Spleen (tissue), 11 donors: ENCODE results near the gene CCDC3. TPM values are rescaled to one million over a fixed set of nuclear protein-coding genes. Genes with fewer than 3 reads are reported as not detected.

Experiments
- DNase-seq: peaks from one replicate; pipeline ENCODE4 v3.0.0-alpha.2; 2020
- H3K27ac ChIP-seq, 8 donors: fragments of 200-600 bp; sonication (generic) in 7 of 8; 1 replicate in 4 of 8; 2 replicates in 4 of 8; pipeline versions ENCODE4 v1.5.0 to v1.8.0; 2016 to 2021; ENCODE audit warnings: inconsistent platforms in 4 of 8, mild to moderate bottlenecking in 4 of 8, moderate library complexity in 1 of 8
- H3K27me3 ChIP-seq, 7 donors: fragments of 200-600 bp; sonication (generic) in 6 of 7; replicated peaks in 1 of 7; 1 replicate in 4 of 7; 2 replicates in 3 of 7; pipeline versions ENCODE4 v1.5.0 to v1.8.0; 2016 to 2021; ENCODE audit warnings: inconsistent platforms in 3 of 7, mild to moderate bottlenecking in 1 of 7
- H3K36me3 ChIP-seq, 6 donors: fragments of 200-600 bp; sonication (generic) in 5 of 6; 1 replicate in 4 of 6; 2 replicates in 2 of 6; pipeline versions ENCODE4 v1.5.0 to v1.8.0; 2016 to 2021; ENCODE audit warnings: inconsistent platforms in 2 of 6
- H3K4me1 ChIP-seq, 6 donors: fragments of 200-600 bp; sonication (generic) in 5 of 6; 1 replicate in 3 of 6; 2 replicates in 3 of 6; pipeline versions ENCODE4 v1.5.0 to v1.8.0; 2016 to 2021; ENCODE audit warnings: inconsistent platforms in 3 of 6
- H3K4me3 ChIP-seq, 8 donors: fragments of 200-600 bp; sonication (generic) in 7 of 8; 1 replicate in 4 of 8; 2 replicates in 4 of 8; pipeline versions ENCODE4 v1.5.0 to v1.8.0; 2016 to 2021; ENCODE audit warnings: inconsistent platforms in 4 of 8, mild to moderate bottlenecking in 4 of 8, moderate library complexity in 2 of 8
- H3K9me3 ChIP-seq, 8 donors: fragments of 200-600 bp; sonication (generic) in 7 of 8; 1 replicate in 4 of 8; 2 replicates in 4 of 8; pipeline versions ENCODE4 v1.5.0 to v1.8.0; 2016 to 2021; ENCODE audit warnings: inconsistent platforms in 4 of 8
- CTCF ChIP-seq, 11 experiments: fragments of 200-600 bp in 7 of 11; fragments of 450-650 bp in 4 of 11; sonication (generic) in 4 of 11; IDR thresholded peaks in 8 of 11; conservative IDR thresholded peaks in 3 of 11; 1 replicate in 7 of 11; 2 replicates in 4 of 11; pipeline versions ENCODE4 v1.4.0 to v1.8.0; 2016 to 2021; ENCODE audit warnings: antibody characterized with exemption in 11 of 11, inconsistent platforms in 4 of 11, mild to moderate bottlenecking in 1 of 11
- POLR2A ChIP-seq, 3 donors: fragments of 450-650 bp; IDR thresholded peaks; one replicate each; pipeline ENCODE4 v1.5.1; 2017; ENCODE audit warnings: antibody characterized with exemption in 3 of 3, mild to moderate bottlenecking in 1 of 3
- POLR2AphosphoS5 ChIP-seq, 3 donors: sonication (generic); formaldehyde crosslinking; IDR thresholded peaks; one replicate each; pipeline ENCODE4 v1.5.1; 2017; ENCODE audit warnings: antibody characterized with exemption in 3 of 3
- WGBS, 5 donors: extraction: QIAGEN DNeasy Blood & Tissue Kit in 3 of 5; methylation state at CpG; one replicate each; pipeline versions ENCODE4 v1.1.5 to v1.1.7; 2013 to 2018; 5-methylcytosine and 5-hydroxymethylcytosine counted together
- intact Hi-C: fragments of 100-400 bp; cut with DNase I; formaldehyde crosslinking; loops from one replicate; pipeline ENCODE4 v1.15.0; 2023; ENCODE audit warnings: low total_unique reads
- polyA plus RNA-seq, 3 donors: library from polyadenylated mRNA; stranded (reverse); fragments of 200-250 nt; gene quantifications; one replicate each; pipeline ENCODE4 v1.2.1, GENCODE V29; 2013
- total RNA-seq, 7 donors: library from RNA; depleted of rRNA in 3 of 7; stranded (reverse); fragments of >200 nt in 3 of 7; fragmentation: NEBNext Ultra II Directional in 4 of 7; extraction: Animal tissue kit (Norgen Biotek cat#: 25700) in 4 of 7; gene quantifications; one replicate each; pipeline versions ENCODE4 v1.1.0 to v1.2.1, GENCODE V29; 2016 to 2021
- donor health status: healthy with polysubstance abuse.
- donor health status: DM: no; HTN: no; CAD: no; lungs with moderate emphysema.
- donor health status: DM: no; HTN: no; CAD: no.
- donor health status: Bipolar disorder and iron deficiency.
- donor health status: healthy.
- donor health status: DM: no; HTN: no; CAD: no.
- donor health status: DM: yes; HTN: yes; CAD: no.

CCDC3 gene
- total and polyA plus RNA-seq, 10 donors, result 4.7 to 36.9 (median 26.8) TPM

- no peak overlapping the region for H3K4me3 ChIP-seq
- no peaks in the 10 kb centered on the region for H3K36me3 ChIP-seq
- DNase-seq, result no peak
- H3K4me1 ChIP-seq, result peaks cover 0 to 23% (median 9%) of the 10 kb centered on the region in 6 donors
- WGBS, 5 donors, result 17 to 37% (median 19%) methylated on average over 19 to 20 of the region's 20 CpGs
- peaks cover 0 to 37% (median 0%) of the 10 kb centered on the region in 7 donors for H3K27me3 ChIP-seq
- no peak overlapping the region for H3K27ac ChIP-seq
- intact Hi-C loops, result no loop called here
- H3K9me3 ChIP-seq, result no peaks in the 10 kb centered on the region
- no peak for TF ChIP-seq POLR2A (IDR thresholded peaks at IDR 0.05)
- no peak for TF ChIP-seq CTCF (IDR thresholded peaks at IDR 0.05 in 8 of 11, conservative IDR thresholded peaks at IDR 0.05 in 3 of 11)
- TF ChIP-seq POLR2AphosphoS5 (IDR thresholded peaks at IDR 0.05), result no peak
These were observed 152.0 kb downstream of the CCDC3 start for GRCh38 chr10:12849319-12850181.

GRCh38 chr10:12848439-12849173, 152.9 kb downstream of the CCDC3 start:
- WGBS, 5 donors, result 62 to 82% (median 75%) methylated on average over 11 of the region's 11 CpGs
- Histone ChIP-seq H3K36me3 (no peaks in the 10 kb centered on the region), H3K4me3 (no peak overlapping the region), H3K27me3 (peaks cover 0 to 37% (median 0%) of the 10 kb centered on the region in 7 donors), H3K9me3 (no peaks in the 10 kb centered on the region), H3K27ac (no peak overlapping the region), H3K4me1 (peaks cover 0 to 24% (median 12%) of the 10 kb centered on the region in 6 donors)
- DNase-seq, result no peak
- intact Hi-C loops, result no loop called here
- TF ChIP-seq POLR2AphosphoS5 (IDR thresholded peaks at IDR 0.05), result no peak
- TF ChIP-seq CTCF (IDR thresholded peaks at IDR 0.05 in 8 of 11, conservative IDR thresholded peaks at IDR 0.05 in 3 of 11), result no peak
- TF ChIP-seq POLR2A (IDR thresholded peaks at IDR 0.05), result no peak

- DNase-seq, result no peak
These were observed 154.0 kb downstream of the CCDC3 start for GRCh38 chr10:12847361-12847975.

More at GRCh38 chr10:12847361-12847975, 154.0 kb downstream of the CCDC3 start:
- peaks cover 0 to 30% (median 0%) of the 10 kb centered on the region in 7 donors for H3K27me3 ChIP-seq
- H3K27ac ChIP-seq, result no peak overlapping the region
- H3K4me3 ChIP-seq, result no peak overlapping the region
- no peaks in the 10 kb centered on the region for H3K9me3 ChIP-seq
- no peak for TF ChIP-seq CTCF (IDR thresholded peaks at IDR 0.05 in 8 of 11, conservative IDR thresholded peaks at IDR 0.05 in 3 of 11)
- H3K4me1 ChIP-seq, result peaks cover 0 to 24% (median 12%) of the 10 kb centered on the region in 6 donors
- WGBS, 5 donors, result 72 to 85% (median 83%) methylated on average over 12 to 14 of the region's 14 CpGs
- intact Hi-C loops, result no loop called here
- no peaks in the 10 kb centered on the region for H3K36me3 ChIP-seq
